Measurements from ENCODE around the gene BCL11A. TPM values are rescaled to one million over a fixed set of nuclear protein-coding genes. Genes with fewer than 3 reads are reported as not detected.

BCL11A gene
- total and polyA plus RNA-seq, 9 donors: 0.81 to 5.7 (median 3.2) TPM; not detected in 1

DNA sequence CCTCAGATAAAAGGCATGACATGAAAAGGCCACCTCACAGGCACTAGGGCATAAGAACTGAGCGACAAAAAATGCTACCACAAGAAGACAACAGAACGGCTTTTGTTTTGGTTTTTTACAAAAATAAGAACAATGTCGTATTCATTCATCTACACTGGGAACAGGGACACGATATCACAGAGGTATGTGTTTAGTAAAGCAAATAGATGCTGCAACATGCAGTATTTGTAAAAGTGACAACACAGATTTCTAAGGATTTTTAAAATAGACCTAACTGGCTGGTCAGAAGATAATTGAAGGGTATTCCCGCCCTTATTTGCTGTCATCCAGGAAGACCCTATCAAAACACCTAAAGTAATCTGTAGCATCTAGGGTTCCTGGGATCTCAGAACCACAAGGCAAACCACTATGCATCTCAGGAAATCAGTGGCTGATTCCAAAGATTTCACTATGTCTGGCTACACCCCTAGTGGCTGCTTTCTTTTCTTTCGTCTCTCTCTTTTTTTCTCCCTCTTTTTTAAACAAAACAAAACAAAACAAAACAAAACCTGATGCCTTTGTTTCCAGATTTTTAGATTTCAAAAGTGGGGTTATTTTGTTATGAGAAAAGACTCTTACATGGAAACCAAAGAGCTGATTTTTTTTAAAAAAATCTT lies 97.2 kb downstream of the BCL11A start:
- Histone ChIP-seq H3K4me1 (ENCODE audit: insufficient read depth) (no peaks in the 10 kb centered on the region), H3K36me3 (no peaks in the 10 kb centered on the region), H3K4me3 (no peak overlapping the region), H3K9me3 (no peaks in the 10 kb centered on the region), H3K27me3 (no peaks in the 10 kb centered on the region), H3K27ac (no peak overlapping the region)
- no peak for DNase-seq
- 91 to 92% (median 91%) methylated on average over 6 of the region's 6 CpGs for WGBS, 3 donors
- TF ChIP-seq POLR2A (IDR thresholded peaks at IDR 0.05) (no peak), EP300 (IDR thresholded peaks at IDR 0.05) (no peak)
- TF ChIP-seq, protein P1, sequence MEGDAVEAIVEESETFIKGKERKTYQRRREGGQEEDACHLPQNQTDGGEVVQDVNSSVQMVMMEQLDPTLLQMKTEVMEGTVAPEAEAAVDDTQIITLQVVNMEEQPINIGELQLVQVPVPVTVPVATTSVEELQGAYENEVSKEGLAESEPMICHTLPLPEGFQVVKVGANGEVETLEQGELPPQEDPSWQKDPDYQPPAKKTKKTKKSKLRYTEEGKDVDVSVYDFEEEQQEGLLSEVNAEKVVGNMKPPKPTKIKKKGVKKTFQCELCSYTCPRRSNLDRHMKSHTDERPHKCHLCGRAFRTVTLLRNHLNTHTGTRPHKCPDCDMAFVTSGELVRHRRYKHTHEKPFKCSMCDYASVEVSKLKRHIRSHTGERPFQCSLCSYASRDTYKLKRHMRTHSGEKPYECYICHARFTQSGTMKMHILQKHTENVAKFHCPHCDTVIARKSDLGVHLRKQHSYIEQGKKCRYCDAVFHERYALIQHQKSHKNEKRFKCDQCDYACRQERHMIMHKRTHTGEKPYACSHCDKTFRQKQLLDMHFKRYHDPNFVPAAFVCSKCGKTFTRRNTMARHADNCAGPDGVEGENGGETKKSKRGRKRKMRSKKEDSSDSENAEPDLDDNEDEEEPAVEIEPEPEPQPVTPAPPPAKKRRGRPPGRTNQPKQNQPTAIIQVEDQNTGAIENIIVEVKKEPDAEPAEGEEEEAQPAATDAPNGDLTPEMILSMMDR (IDR thresholded peaks at IDR 0.05): no peak
- intact Hi-C loops (cut with DNase I): no loop called here

DNA sequence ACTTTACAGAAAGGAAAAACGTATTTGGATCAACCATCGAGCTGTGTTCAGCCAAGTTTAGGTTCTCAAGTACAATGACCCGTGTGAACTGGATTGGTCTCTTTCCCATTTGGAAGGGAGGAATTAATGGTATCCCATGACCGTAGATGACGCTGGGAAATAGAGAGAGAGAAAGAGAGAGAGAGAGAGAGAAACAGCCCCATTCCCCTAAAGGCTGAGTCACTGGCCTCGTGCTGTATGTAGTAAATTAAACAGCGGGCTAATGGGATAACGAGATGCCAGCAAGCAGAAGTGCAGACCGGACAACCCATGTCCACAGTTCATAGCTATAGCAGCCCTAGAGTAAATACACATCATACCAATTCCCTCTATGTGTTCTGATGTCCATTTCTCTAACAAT lies 99.6 kb downstream of the BCL11A start:
- no peaks in the 10 kb centered on the region for H3K4me1 ChIP-seq (ENCODE audit: insufficient read depth)
- no peak overlapping the region for H3K4me3 ChIP-seq
- intact Hi-C loops (cut with DNase I): no loop called here
- WGBS, 3 donors: 92 to 93% (median 92%) methylated on average over 9 of the region's 9 CpGs
- no peak for DNase-seq
- TF ChIP-seq EP300 (IDR thresholded peaks at IDR 0.05) (no peak), POLR2A (IDR thresholded peaks at IDR 0.05) (no peak)
- TF ChIP-seq, protein P1 (IDR thresholded peaks at IDR 0.05): no peak
- no peaks in the 10 kb centered on the region for H3K27me3 ChIP-seq
- no peak overlapping the region for H3K27ac ChIP-seq
- H3K9me3 ChIP-seq: no peaks in the 10 kb centered on the region
- H3K36me3 ChIP-seq: no peaks in the 10 kb centered on the region

DNA sequence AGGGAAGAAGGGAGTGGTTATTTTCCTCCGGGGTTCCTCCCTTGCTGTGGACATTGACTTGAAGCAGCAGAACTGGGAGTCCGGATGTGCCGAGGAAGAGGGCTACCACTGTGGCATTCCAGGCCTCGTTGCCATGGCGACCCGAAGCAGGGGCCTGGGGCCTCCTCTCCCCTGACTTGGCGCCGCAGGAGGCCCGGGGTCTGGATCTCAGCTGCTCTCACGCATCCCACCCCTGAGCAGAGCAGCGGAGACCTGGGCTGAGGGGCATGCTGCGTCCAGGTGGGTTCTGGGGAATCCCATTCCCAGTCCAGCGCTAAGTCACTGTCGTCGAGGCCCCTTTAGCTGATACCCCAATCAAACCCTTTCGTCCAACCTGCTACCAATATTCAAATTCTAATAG lies 100.2 kb downstream of the BCL11A start:
- no peak overlapping the region for H3K27ac ChIP-seq
- no peaks in the 10 kb centered on the region for H3K9me3 ChIP-seq
- no peaks in the 10 kb centered on the region for H3K36me3 ChIP-seq
- no peaks in the 10 kb centered on the region for H3K4me1 ChIP-seq (ENCODE audit: insufficient read depth)
- no peak for DNase-seq
- TF ChIP-seq POLR2A (IDR thresholded peaks at IDR 0.05): no peak
- TF ChIP-seq, protein P1 (IDR thresholded peaks at IDR 0.05): no peak
- TF ChIP-seq EP300 (IDR thresholded peaks at IDR 0.05): no peak
- H3K27me3 ChIP-seq: no peaks in the 10 kb centered on the region
- H3K4me3 ChIP-seq: no peak overlapping the region
- WGBS, 3 donors: 60 to 72% (median 61%) methylated on average over 16 of the region's 16 CpGs
- intact Hi-C loops (cut with DNase I): no loop called here

- Histone ChIP-seq H3K4me3 (no peak overlapping the region), H3K4me1 (ENCODE audit: insufficient read depth) (no peaks in the 10 kb centered on the region), H3K27ac (no peak overlapping the region), H3K27me3 (no peaks in the 10 kb centered on the region), H3K36me3 (no peaks in the 10 kb centered on the region), H3K9me3 (no peaks in the 10 kb centered on the region)
- intact Hi-C loops (cut with DNase I): no loop called here
- TF ChIP-seq EP300 (IDR thresholded peaks at IDR 0.05): no peak
- no peak for TF ChIP-seq POLR2A (IDR thresholded peaks at IDR 0.05)
- TF ChIP-seq, protein P1 (IDR thresholded peaks at IDR 0.05): no peak
- no peak for DNase-seq
- 76 to 100% (median 96%) methylated on average over 1 of the region's 1 CpG for WGBS, 3 donors
Measured at GRCh38 chr2:60450488-60450887, 103.0 kb downstream of the BCL11A start.
